Measurements from ENCODE around the gene ITPRID1.

Gene ITPRID1

GRCh38 chr7:31648288-31648687, 134.4 kb downstream of the ITPRID1 start:
- H3K36me3 ChIP-seq (ENCODE audit: insufficient read depth) = no peaks in the 10 kb centered on the region
- no peak overlapping the region for H3K9ac ChIP-seq
- H3K4me1 ChIP-seq (ENCODE audit: low read depth, poor library complexity, severe bottlenecking) = no peaks in the 10 kb centered on the region
- no peaks in the 10 kb centered on the region for H4K20me1 ChIP-seq (ENCODE audit: insufficient read depth)
- H2AFZ ChIP-seq (ENCODE audit: low read depth) = no peak overlapping the region
- H3K79me2 ChIP-seq (ENCODE audit: insufficient read depth, low read depth) = no peaks in the 10 kb centered on the region
- no peak overlapping the region for H3K4me2 ChIP-seq
- no peak overlapping the region for H3K4me3 ChIP-seq (IDR thresholded peaks at IDR 0.05; ENCODE audit: insufficient read depth, low read depth, low read length)
- no peak overlapping the region for H3K27ac ChIP-seq
- no peaks in the 10 kb centered on the region for H3K27me3 ChIP-seq (ENCODE audit: insufficient read depth, low read depth)
- peak; percentile 14; the same call in 1 of the 2 replicates for TF ChIP-seq CTCF (conservative IDR thresholded peaks at IDR 0.05; ENCODE audit: low read depth, low read length)

- Histone ChIP-seq H3K27ac (no peak overlapping the region), H3K4me2 (no peak overlapping the region), H3K9ac (no peak overlapping the region), H3K4me1 (ENCODE audit: low read depth, poor library complexity, severe bottlenecking) (no peaks in the 10 kb centered on the region), H3K79me2 (ENCODE audit: insufficient read depth, low read depth) (no peaks in the 10 kb centered on the region), H3K4me3 (IDR thresholded peaks at IDR 0.05; ENCODE audit: insufficient read depth, low read depth, low read length) (no peak overlapping the region), H3K27me3 (ENCODE audit: insufficient read depth, low read depth) (no peaks in the 10 kb centered on the region), H2AFZ (ENCODE audit: low read depth) (no peak overlapping the region), H3K36me3 (ENCODE audit: insufficient read depth) (no peaks in the 10 kb centered on the region), H4K20me1 (ENCODE audit: insufficient read depth) (no peaks in the 10 kb centered on the region)
- TF ChIP-seq CTCF (conservative IDR thresholded peaks at IDR 0.05; ENCODE audit: low read depth, low read length) = no peak
Observed at GRCh38 chr7:31648880-31649279, 135.0 kb downstream of the ITPRID1 start.

- H3K27ac ChIP-seq = no peak overlapping the region
- no peaks in the 10 kb centered on the region for H3K4me1 ChIP-seq (ENCODE audit: low read depth, poor library complexity, severe bottlenecking)
- H3K9ac ChIP-seq = no peak overlapping the region
- TF ChIP-seq CTCF (conservative IDR thresholded peaks at IDR 0.05; ENCODE audit: low read depth, low read length) = no peak
- no peaks in the 10 kb centered on the region for H3K36me3 ChIP-seq (ENCODE audit: insufficient read depth)
- no peak overlapping the region for H3K4me2 ChIP-seq
- no peaks in the 10 kb centered on the region for H4K20me1 ChIP-seq (ENCODE audit: insufficient read depth)
- no peaks in the 10 kb centered on the region for H3K79me2 ChIP-seq (ENCODE audit: insufficient read depth, low read depth)
- H3K27me3 ChIP-seq (ENCODE audit: insufficient read depth, low read depth) = no peaks in the 10 kb centered on the region
- H3K4me3 ChIP-seq (IDR thresholded peaks at IDR 0.05; ENCODE audit: insufficient read depth, low read depth, low read length) = no peak overlapping the region
- no peak overlapping the region for H2AFZ ChIP-seq (ENCODE audit: low read depth)
Observed at GRCh38 chr7:31651234-31652062, 137.6 kb downstream of the ITPRID1 start.

- H3K9ac ChIP-seq = no peak overlapping the region
- H2AFZ ChIP-seq (ENCODE audit: low read depth) = no peak overlapping the region
- no peak overlapping the region for H3K4me2 ChIP-seq
- H3K27me3 ChIP-seq (ENCODE audit: insufficient read depth, low read depth) = no peaks in the 10 kb centered on the region
- no peak overlapping the region for H3K4me3 ChIP-seq (IDR thresholded peaks at IDR 0.05; ENCODE audit: insufficient read depth, low read depth, low read length)
- H3K27ac ChIP-seq = no peak overlapping the region
- H3K4me1 ChIP-seq (ENCODE audit: low read depth, poor library complexity, severe bottlenecking) = no peaks in the 10 kb centered on the region
- no peak for TF ChIP-seq CTCF (conservative IDR thresholded peaks at IDR 0.05; ENCODE audit: low read depth, low read length)
- no peaks in the 10 kb centered on the region for H3K36me3 ChIP-seq (ENCODE audit: insufficient read depth)
- H4K20me1 ChIP-seq (ENCODE audit: insufficient read depth) = no peaks in the 10 kb centered on the region
- no peaks in the 10 kb centered on the region for H3K79me2 ChIP-seq (ENCODE audit: insufficient read depth, low read depth)
Observed at GRCh38 chr7:31652063-31652326, 138.1 kb downstream of the ITPRID1 start.

Data from KMS-11 (cell line).